HG03175 (cell line): ENCODE measurements around the gene MACF1.

ENCODE experiments used
- ATAC-seq: cut with Tn5 transposase; IDR thresholded peaks from one replicate; pipeline ENCODE4 v1.9.1; 2021; ENCODE audit warnings: mild to moderate bottlenecking, moderate library complexity; ENCODE audit not compliant: unreplicated experiment

Gene MACF1

GRCh38 chr1:39261712-39262221 is 57.3 kb downstream of the MACF1 start:
- ATAC-seq = no peak

GRCh38 chr1:39262802-39263201 is 58.3 kb downstream of the MACF1 start:
- ATAC-seq = no peak

GRCh38 chr1:39266269-39266668 is 61.8 kb downstream of the MACF1 start:
- no peak for ATAC-seq

- no peak for ATAC-seq
Measured at GRCh38 chr1:39266792-39267191, 62.3 kb downstream of the MACF1 start.

GRCh38 chr1:39268112-39268581 is 63.7 kb downstream of the MACF1 start:
- no peak for ATAC-seq

- ATAC-seq = no peak
Measured at GRCh38 chr1:39268906-39269305, 64.4 kb downstream of the MACF1 start.

- ATAC-seq = peak; percentile 4
Measured at GRCh38 chr1:39269349-39269748, 64.9 kb downstream of the MACF1 start.

GRCh38 chr1:39269791-39270342 is 65.4 kb downstream of the MACF1 start:
- peak; percentile 71 for ATAC-seq

- no peak for ATAC-seq
Measured at GRCh38 chr1:39270368-39270767, 65.9 kb downstream of the MACF1 start.

GRCh38 chr1:39272027-39272797 is 67.7 kb downstream of the MACF1 start:
- ATAC-seq = peak; percentile 64

- ATAC-seq = no peak
Measured at GRCh38 chr1:39272798-39273469, 68.4 kb downstream of the MACF1 start.

- ATAC-seq = no peak
Measured at GRCh38 chr1:39275836-39276507, 71.5 kb downstream of the MACF1 start.

GRCh38 chr1:39277879-39278278 is 73.4 kb downstream of the MACF1 start:
- ATAC-seq = no peak

GRCh38 chr1:39282537-39283216 is 78.2 kb downstream of the MACF1 start:
- no peak for ATAC-seq

- ATAC-seq = no peak
Measured at GRCh38 chr1:39283858-39284257, 79.4 kb downstream of the MACF1 start.

- no peak for ATAC-seq
Measured at GRCh38 chr1:39287541-39287940, 83.0 kb downstream of the MACF1 start.

- no peak for ATAC-seq
Measured at GRCh38 chr1:39288735-39289465, 84.4 kb downstream of the MACF1 start.

- ATAC-seq = no peak
Measured at GRCh38 chr1:39292401-39292800, 87.9 kb downstream of the MACF1 start.

GRCh38 chr1:39293375-39294070 is 89.0 kb downstream of the MACF1 start:
- ATAC-seq = no peak
